Esophagus (tissue), 2 donors: Measurements from ENCODE around the gene BTBD6. TPM values are rescaled to one million over a fixed set of nuclear protein-coding genes. Genes with fewer than 3 reads are reported as not detected.
A peak's percentile ranks its signal among the peaks of the same experiment; 100 is the strongest.

ENCODE experiments used
- H3K27ac ChIP-seq, 2 donors: one replicate each; pipeline ENCODE4 v1.5.1; 2013; ENCODE audit warnings: low read depth in 2 of 2, mild to moderate bottlenecking in 2 of 2, inconsistent platforms in 1 of 2, low read length in 1 of 2, moderate library complexity in 1 of 2
- H3K27me3 ChIP-seq, 2 donors: one replicate each; pipeline ENCODE4 v1.6.1; 2013; ENCODE audit warnings: low read length in 2 of 2, control low read depth in 1 of 2, mild to moderate bottlenecking in 1 of 2; ENCODE audit not compliant: insufficient read depth in 2 of 2, control insufficient read depth in 1 of 2
- H3K36me3 ChIP-seq, 2 donors: one replicate each; pipeline ENCODE4 v1.6.1; 2013; ENCODE audit warnings: low read length in 1 of 2; ENCODE audit not compliant: control insufficient read depth in 2 of 2, insufficient read depth in 2 of 2
- H3K4me1 ChIP-seq, 2 donors: one replicate each; pipeline ENCODE4 v1.6.1; 2013; ENCODE audit warnings: low read length in 1 of 2; ENCODE audit not compliant: control insufficient read depth in 2 of 2, insufficient read depth in 2 of 2
- H3K4me3 ChIP-seq, 2 donors: one replicate each; pipeline ENCODE4 v1.5.1; 2013; ENCODE audit warnings: low read length in 2 of 2, mild to moderate bottlenecking in 2 of 2, low read depth in 1 of 2, moderate library complexity in 1 of 2
- H3K9me3 ChIP-seq, 2 donors: one replicate each; pipeline ENCODE4 v1.6.1; 2013; ENCODE audit warnings: mild to moderate bottlenecking in 2 of 2, low read depth in 1 of 2, low read length in 1 of 2, moderate library complexity in 1 of 2; ENCODE audit not compliant: control insufficient read depth in 2 of 2, insufficient read depth in 1 of 2
- WGBS, 2 donors: extraction: QIAGEN DNeasy Blood & Tissue Kit; methylation state at CpG; one replicate each; pipeline ENCODE4 v1.1.7; 2013; 5-methylcytosine and 5-hydroxymethylcytosine counted together
- polyA plus RNA-seq, 2 donors: library from polyadenylated mRNA; stranded (reverse); fragments of 200-250 nt; gene quantifications; one replicate each; pipeline ENCODE4 v1.2.3, GENCODE V29; 2013
- donor health status: healthy with polysubstance abuse.
- donor health status: Bipolar disorder and iron deficiency.

The BTBD6 gene
- polyA plus RNA-seq, 2 donors, result 47.5 to 49.8 TPM

DNA sequence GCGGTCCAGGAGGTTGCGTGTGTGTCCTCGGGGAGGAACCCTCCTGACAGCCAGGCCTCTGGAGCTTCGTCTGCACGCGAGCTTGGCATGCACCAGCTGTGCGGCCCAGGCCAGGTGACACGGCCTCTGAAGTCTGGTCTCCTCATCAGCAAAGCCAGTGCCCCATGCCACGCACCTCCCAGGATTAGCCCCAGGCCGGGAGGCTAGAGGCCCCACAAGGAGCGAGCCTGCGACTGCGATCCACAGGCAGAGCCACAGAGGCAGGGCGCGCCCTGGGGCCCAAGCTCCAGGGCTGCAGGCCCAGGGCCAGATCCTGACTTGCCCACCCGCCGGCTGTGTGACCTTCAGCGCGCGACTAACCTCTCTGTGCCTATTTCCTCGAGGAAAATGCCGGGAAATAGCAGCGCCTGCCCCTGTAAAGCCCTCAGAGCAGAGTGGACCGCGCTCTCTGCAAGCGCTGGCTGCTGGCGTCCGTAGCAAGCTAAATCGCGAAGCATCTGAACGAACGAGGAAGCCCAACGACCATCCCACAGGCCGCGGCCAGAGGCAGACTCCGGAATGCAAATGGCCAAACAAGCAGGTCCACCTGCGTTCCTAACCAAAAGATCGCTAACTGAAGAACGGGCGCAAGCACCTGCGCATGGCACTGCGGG lies 492 bp upstream of the BTBD6 start:
- H3K27me3 ChIP-seq, result no peaks in the 10 kb centered on the region
- peaks cover 8 to 32% of the 10 kb centered on the region in 2 donors for H3K36me3 ChIP-seq
- peaks cover 11% of the 10 kb centered on the region in 2 donors for H3K4me1 ChIP-seq
- H3K27ac ChIP-seq, result peak overlapping the region; percentile 75 to 97
- peak overlapping the region; percentile 65 to 72 for H3K4me3 ChIP-seq
- no peaks in the 10 kb centered on the region for H3K9me3 ChIP-seq
- WGBS, 2 donors, result 33 to 42% methylated on average over 42 of the region's 42 CpGs

DNA sequence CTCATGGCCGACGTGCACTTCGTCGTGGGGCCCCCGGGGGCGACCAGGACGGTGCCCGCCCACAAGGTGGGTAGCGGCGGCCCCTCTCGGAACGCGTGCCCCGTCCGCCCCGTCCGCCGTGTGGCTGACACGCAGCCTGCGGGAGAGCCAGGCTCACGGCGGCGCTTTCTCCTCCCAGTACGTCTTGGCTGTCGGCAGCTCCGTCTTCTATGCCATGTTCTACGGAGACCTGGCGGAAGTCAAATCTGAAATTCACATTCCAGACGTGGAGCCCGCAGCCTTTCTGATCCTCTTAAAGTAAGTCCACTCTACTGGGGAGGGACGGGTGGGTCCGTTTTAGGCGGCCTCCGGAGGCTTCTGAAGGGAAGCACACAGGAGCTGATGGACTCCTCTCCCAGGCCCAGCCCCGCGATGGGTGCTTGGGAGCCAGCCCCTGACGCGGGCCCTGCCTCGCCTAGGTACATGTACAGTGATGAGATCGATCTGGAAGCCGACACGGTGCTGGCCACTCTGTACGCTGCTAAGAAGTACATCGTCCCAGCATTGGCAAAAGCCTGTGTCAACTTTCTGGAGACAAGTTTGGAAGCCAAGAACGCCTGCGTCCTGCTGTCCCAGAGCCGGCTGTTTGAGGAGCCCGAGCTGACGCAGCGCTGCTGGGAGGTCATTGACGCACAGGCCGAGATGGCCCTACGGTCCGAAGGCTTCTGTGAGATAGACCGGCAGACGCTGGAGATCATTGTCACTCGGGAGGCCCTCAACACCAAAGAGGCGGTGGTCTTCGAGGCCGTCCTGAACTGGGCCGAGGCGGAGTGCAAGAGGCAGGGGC lies 1.1 kb downstream of the BTBD6 start:
- Histone ChIP-seq H3K9me3 (no peaks in the 10 kb centered on the region), H3K4me3 (peak overlapping the region; percentile 72 to 83), H3K4me1 (peaks cover 11% of the 10 kb centered on the region in 2 donors), H3K36me3 (peaks cover 8 to 38% of the 10 kb centered on the region in 2 donors), H3K27ac (peak overlapping the region; percentile 94 to 97), H3K27me3 (no peaks in the 10 kb centered on the region)
- WGBS, 2 donors, result 40 to 55% methylated on average over 60 to 62 of the region's 62 CpGs

DNA sequence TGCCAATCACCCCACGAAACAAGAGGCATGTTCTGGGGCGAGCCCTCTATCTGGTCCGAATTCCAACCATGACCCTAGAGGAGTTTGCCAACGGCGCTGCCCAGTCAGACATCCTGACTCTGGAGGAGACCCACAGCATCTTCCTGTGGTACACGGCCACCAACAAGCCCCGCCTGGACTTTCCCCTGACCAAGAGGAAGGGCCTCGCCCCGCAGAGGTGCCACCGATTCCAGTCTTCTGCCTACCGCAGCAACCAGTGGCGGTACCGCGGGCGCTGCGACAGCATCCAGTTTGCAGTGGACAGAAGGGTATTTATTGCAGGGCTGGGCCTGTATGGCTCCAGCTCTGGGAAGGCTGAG lies 1.7 kb downstream of the BTBD6 start:
- 93% methylated on average over 16 of the region's 16 CpGs for WGBS, 2 donors
- peaks cover 11% of the 10 kb centered on the region in 2 donors for H3K4me1 ChIP-seq
- peaks cover 8 to 40% of the 10 kb centered on the region in 2 donors for H3K36me3 ChIP-seq
- no peak overlapping the region for H3K4me3 ChIP-seq
- no peaks in the 10 kb centered on the region for H3K9me3 ChIP-seq
- no peaks in the 10 kb centered on the region for H3K27me3 ChIP-seq
- no peak overlapping the region for H3K27ac ChIP-seq

DNA sequence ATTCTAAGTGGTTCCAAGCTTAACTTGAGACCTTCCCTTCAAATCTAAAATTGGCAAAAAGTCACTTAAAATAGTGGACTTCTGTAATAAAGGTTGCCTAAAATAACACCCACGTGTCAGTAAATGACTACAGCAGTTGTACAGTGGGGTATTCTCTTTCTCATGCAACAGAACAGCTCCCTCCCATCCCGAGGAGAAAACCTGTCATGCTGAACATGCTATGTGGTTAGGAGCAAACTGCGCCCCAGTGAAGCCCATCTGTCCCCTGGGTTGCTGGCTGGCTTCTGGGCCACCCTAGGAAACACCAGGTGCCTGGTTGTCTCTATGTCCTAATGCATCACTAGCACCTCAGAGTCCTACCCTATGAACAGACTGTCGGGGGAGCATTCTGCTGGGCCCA lies 2.7 kb downstream of the BTBD6 start:
- Histone ChIP-seq H3K4me1 (peaks cover 11% of the 10 kb centered on the region in 2 donors), H3K9me3 (no peaks in the 10 kb centered on the region), H3K27me3 (no peaks in the 10 kb centered on the region), H3K36me3 (peaks cover 8 to 40% of the 10 kb centered on the region in 2 donors), H3K27ac (no peak overlapping the region), H3K4me3 (no peak overlapping the region)
- 78 to 86% methylated on average over 4 of the region's 4 CpGs for WGBS, 2 donors

DNA sequence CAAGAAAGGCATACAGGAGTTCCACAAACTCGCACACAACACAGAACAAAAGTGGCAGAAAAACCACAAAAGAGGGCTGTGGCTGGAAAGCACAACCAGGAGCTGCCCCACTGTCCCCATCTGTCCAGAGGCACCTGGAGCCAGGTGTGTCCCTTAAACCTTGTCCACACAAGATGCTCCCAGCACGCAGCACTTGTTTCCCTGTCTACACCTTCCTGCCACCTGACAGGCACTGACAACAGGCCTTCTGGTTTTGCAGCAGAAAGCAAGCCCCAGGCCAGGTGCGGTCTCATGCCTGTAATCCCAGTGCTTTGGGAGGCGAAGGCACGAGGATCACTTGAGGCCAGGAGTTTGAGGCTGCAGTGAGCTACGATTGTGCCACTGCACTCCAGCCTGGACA lies 3.6 kb downstream of the BTBD6 start:
- no peak overlapping the region for H3K27ac ChIP-seq
- WGBS, 2 donors, result 88 to 90% methylated on average over 6 of the region's 6 CpGs
- peaks cover 8 to 40% of the 10 kb centered on the region in 2 donors for H3K36me3 ChIP-seq
- no peaks in the 10 kb centered on the region for H3K9me3 ChIP-seq
- no peaks in the 10 kb centered on the region for H3K27me3 ChIP-seq
- peaks cover 11% of the 10 kb centered on the region in 2 donors for H3K4me1 ChIP-seq
- no peak overlapping the region for H3K4me3 ChIP-seq

DNA sequence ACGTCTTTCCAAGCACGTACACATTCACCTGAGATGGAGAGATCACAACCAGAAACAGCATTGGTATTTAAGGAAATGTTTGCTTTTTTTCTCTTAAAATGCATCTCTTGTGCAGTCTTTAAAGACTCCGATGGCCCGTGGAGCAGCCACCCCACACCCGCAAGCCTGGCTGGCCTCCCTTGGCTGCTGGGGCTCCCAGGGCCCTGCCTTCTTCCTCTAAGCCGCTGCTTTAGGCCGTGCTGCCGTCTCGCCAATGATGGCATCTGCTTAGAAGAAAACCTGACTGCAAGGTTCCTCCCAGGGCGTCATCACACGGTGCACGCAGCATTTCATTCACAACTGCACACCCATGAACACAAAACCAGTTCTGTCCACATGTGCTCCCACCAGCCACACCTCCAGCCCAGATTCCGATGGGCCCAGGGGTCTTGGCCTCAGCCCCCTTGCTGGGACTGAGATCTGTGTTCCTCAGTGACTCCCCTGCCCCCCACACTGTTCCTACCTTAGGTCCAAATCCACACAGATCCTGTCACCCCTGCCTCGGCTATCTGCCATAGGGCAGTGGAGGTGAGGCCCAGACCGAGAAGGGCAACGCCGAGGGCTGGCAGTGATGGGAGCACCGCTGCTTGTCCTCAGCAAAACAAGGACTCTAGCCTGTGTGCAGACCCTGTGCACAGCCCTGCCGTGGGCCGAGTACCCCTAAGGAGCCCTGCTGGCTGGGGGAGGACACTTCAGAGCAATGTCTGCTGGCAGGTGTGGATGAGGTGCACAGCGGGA lies 4.4 kb downstream of the BTBD6 start:
- Histone ChIP-seq H3K36me3 (peaks cover 8 to 40% of the 10 kb centered on the region in 2 donors), H3K27ac (no peak overlapping the region), H3K9me3 (no peaks in the 10 kb centered on the region), H3K27me3 (no peaks in the 10 kb centered on the region), H3K4me1 (peaks cover 7 to 10% of the 10 kb centered on the region in 2 donors), H3K4me3 (no peak overlapping the region)
- WGBS, 2 donors, result 83 to 86% methylated on average over 20 to 21 of the region's 21 CpGs

DNA sequence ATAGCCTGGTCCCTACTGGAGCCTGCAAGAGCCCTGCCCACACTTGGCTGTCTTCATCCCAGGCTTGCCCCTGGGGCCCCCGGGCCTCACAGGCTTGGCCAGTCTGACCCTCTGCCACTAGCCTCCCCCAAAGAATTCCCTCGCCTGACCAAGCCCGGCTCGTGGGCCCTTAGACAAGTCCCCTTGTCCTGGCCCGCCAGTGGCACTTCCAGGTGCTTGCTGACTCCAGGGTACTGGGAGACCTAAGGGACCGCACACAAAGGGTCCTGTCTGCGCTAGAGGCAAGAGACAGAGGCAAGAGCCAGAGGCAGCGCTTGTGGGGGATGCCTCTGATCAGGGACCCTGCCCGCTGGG lies 5.0 kb downstream of the BTBD6 start:
- H3K4me1 ChIP-seq, result peaks cover 4 to 8% of the 10 kb centered on the region in 2 donors
- no peaks in the 10 kb centered on the region for H3K9me3 ChIP-seq
- H3K27ac ChIP-seq, result no peak overlapping the region
- peaks cover 8 to 40% of the 10 kb centered on the region in 2 donors for H3K36me3 ChIP-seq
- H3K4me3 ChIP-seq, result no peak overlapping the region
- 94 to 99% methylated on average over 9 of the region's 9 CpGs for WGBS, 2 donors
- no peaks in the 10 kb centered on the region for H3K27me3 ChIP-seq

DNA sequence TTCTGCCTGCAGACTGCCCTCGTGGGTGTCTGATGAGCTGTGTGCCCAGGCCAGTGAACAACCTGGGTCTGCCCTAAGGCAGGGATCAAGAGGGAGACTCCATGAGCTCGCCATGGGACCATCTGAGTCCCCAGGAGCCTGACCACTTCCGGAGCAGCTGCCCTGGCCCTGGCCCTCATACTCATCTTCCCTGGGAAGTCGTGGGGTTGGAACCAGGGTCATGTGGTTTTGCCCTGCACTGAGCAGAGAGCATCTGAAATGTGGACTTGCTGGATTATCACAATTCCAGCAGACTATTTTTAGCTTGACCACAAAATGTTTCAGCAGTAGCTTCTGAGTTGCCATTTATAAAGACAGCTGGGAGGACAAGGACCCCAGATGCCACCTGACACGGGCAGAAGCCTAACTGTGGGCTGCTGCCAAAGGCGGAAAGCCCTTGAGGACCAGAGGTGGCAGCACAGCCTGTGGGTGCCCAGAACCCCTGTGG lies 6.7 kb downstream of the BTBD6 start:
- Histone ChIP-seq H3K36me3 (peaks cover 6 to 34% of the 10 kb centered on the region in 2 donors), H3K4me1 (peaks cover 0 to 4% of the 10 kb centered on the region in 2 donors), H3K9me3 (no peaks in the 10 kb centered on the region), H3K4me3 (no peak overlapping the region), H3K27me3 (no peaks in the 10 kb centered on the region), H3K27ac (no peak overlapping the region)
- WGBS, 2 donors, result 77 to 83% methylated on average over 6 of the region's 6 CpGs

DNA sequence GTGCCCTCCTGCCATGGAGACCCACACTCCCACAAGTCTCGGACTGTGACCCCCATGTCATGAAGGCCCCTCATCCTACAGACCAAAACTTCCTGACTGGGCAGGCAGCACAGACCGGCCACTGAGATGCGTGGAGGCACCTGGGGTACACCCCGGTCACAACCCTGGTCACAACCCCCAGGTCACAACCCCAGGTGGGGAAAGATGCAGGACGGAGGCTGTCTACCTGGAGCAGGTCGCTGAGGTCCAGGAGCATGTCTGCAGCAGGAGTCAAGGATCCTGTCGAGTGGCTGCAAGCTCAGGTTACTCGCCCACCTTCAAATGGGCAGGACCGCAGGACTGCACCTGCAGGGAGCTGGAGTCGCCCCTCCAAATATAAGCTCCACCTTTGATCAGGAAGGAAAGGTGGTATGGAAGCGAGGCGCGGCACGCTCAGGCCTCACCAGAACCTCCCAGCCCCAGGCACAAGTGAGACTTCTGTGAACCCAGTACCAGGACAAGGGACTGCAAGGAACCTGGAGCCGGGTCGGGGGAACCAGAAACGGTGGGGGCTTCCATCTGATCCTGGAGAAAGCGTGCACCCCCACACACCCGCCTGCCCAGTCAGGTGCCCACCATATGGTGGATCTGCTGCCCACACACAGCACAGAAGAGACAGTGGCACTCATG lies 8.1 kb downstream of the BTBD6 start:
- peaks cover 0 to 25% of the 10 kb centered on the region in 2 donors for H3K36me3 ChIP-seq
- peaks cover 0 to 3% of the 10 kb centered on the region in 2 donors for H3K4me1 ChIP-seq
- H3K9me3 ChIP-seq, result no peaks in the 10 kb centered on the region
- WGBS, 2 donors, result 95 to 97% methylated on average over 19 of the region's 19 CpGs
- no peak overlapping the region for H3K4me3 ChIP-seq
- H3K27me3 ChIP-seq, result no peaks in the 10 kb centered on the region
- H3K27ac ChIP-seq, result no peak overlapping the region
